Measurements from ENCODE around the gene CXADR. TPM values are rescaled to one million over a fixed set of nuclear protein-coding genes. Genes with fewer than 3 reads are reported as not detected.
A peak's percentile ranks its signal among the peaks of the same experiment; 100 is the strongest.

Gene CXADR
- total RNA-seq, 1 donor from 2014 or later, result 27.1 TPM

DNA sequence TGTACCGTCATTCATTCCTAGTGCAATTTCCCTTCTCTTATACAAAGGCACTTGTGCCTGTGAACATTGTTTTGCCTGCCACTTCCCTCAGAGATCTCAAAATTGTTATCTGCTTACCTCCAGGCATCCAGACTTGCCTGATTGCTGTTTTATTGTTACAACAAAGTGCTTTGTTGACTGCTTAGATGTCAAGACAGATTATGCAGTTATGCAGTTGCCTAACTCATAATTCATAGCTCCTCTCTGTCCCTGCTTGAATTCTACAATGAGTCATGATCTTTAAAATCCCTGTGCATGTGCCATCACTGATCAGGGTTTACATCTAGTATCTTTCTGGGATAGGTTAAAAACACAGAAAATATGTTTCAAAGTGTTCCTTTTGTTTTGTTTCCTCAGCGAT is 24.5 kb downstream of the CXADR start:
- intact Hi-C loops (cut with micrococcal nuclease), result no loop called here
- no peak for ATAC-seq
- no peak for DNase-seq

DNA sequence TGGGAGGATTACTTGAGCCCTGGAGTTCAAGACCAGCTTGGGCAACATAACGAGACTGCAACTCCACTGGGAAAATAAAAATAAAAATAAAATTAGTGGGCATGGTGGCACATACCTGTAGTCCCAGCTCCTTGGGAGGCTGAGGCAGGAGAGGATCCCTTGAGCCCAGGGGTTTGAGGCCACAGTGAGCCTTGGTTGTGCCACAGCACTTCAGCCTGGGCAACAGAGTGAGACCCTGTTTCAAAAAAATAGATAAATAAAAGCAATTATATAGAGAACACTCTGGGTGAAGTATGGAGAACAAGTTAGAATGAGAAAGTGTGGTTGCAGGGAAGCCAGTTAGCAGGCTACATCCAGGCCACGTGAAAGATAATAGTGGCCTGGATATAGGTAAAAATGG is 25.7 kb downstream of the CXADR start:
- intact Hi-C loops (cut with micrococcal nuclease), result no loop called here
- DNase-seq (no peak), ATAC-seq (no peak)

GRCh38 chr21:17539323-17539722 is 26.5 kb downstream of the CXADR start:
- DNase-seq (no peak), ATAC-seq (peak; percentile 12)
- intact Hi-C loops (cut with micrococcal nuclease), result no loop called here

- DNase-seq, result no peak
- ATAC-seq, result peak; percentile 52
- intact Hi-C loops (cut with micrococcal nuclease), result no loop called here
Observed at GRCh38 chr21:17539743-17540341, 27.0 kb downstream of the CXADR start.

DNA sequence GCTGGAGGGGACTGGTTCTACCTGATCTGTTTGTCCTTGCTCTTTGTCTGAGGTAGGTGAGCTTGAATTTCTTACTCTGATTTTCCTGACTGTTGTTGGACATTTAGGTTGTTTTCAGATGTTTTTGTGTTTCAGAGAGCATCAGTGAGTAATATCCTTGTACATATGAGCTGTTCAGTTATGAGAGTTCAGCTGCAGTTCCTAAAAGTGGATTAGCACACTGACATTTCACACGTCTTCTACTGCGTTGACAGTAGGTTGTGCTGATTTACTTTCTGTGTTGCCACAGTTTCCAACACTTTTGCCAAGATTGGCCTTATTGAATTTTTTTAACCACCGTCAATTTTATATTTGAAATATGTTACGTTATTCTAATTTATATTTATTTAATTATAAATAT is 27.7 kb downstream of the CXADR start:
- intact Hi-C loops (cut with micrococcal nuclease), result no loop called here
- ATAC-seq (peak; percentile 69), DNase-seq (no peak)

DNA sequence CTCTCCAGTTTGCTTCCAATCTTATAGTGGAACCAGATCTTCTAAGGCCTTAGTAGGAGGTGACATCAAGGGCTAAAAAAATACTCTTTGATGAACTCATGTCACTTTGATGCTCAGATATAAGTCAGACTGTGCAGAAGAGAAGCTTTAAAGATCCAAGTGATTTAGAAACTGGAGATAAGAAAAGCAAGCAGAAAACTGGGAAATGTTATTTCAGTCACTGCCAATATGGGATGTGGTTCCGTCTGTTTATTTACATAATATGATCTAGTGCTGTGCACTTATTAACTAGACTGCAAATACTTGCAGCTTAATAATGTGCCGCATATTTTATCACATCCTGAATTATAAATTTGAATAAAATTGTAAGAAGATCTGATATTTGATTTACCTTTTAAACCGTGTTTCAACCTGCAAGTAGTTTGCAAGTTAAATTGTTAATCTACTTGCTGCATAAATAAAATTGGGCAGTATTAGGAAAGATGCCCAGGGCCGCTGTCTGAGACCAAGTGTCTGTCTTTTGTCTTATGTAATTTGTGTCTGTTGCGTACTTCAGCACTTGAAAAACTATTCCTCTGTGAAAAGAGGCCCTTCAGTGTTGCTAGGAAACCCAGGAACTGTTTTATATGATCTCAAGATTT is 29.6 kb downstream of the CXADR start:
- ATAC-seq (peak; percentile 40), DNase-seq (no peak)
- intact Hi-C loops (cut with micrococcal nuclease), result no loop called here

- intact Hi-C loops (cut with micrococcal nuclease), result no loop called here
- ATAC-seq, result no peak
Observed at GRCh38 chr21:17545007-17545406, 32.2 kb downstream of the CXADR start.

DNA sequence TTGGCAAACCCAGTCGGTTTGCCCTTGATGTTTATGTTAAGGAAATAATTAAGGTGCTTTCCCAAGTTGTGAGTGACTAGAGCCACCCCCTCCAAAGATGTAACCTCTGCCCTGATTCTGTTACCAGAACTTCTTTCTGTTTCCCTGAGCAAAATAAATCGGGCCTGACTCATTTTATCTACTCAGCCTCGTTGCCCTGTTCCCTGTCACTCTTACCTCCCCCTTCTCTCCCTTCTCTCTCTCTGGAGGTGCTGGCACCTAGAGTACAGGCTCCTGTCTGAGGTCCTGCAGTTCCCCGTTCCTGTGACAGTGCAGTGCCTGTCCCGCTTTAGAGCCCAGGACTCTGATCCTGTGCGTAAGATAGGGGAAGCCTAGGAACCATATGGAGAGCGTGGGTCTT is 35.4 kb downstream of the CXADR start:
- intact Hi-C loops (cut with micrococcal nuclease), result no loop called here
- ATAC-seq, result peak; percentile 97
- DNase-seq, result no peak

More at GRCh38 chr21:17545007-17545406, 32.2 kb downstream of the CXADR start:
- no peak for DNase-seq

GRCh38 chr21:17550671-17551308 is 37.9 kb downstream of the CXADR start:
- no peak for DNase-seq
- ATAC-seq, result no peak
- intact Hi-C loops (cut with micrococcal nuclease), result no loop called here

DNA sequence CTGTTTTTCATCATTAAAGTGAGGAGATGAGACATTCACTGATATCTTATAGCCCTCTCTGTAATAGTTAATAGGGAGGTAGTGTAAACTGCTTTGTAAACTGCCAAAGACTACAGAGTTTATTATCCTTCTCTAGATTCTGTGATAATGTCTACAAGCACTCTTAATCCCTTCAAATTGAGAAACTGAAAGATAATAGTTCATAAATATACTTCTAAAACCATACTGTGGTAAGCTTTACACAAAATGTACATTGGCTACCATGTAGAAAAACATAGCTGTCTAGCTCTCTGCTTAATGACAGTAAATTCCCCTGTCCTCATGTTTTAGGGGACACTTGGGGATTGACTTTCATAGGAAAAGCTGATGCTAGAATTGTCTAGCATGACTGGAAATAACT is 39.6 kb downstream of the CXADR start:
- intact Hi-C loops (cut with micrococcal nuclease), result no loop called here
- DNase-seq (no peak), ATAC-seq (no peak)

DNA sequence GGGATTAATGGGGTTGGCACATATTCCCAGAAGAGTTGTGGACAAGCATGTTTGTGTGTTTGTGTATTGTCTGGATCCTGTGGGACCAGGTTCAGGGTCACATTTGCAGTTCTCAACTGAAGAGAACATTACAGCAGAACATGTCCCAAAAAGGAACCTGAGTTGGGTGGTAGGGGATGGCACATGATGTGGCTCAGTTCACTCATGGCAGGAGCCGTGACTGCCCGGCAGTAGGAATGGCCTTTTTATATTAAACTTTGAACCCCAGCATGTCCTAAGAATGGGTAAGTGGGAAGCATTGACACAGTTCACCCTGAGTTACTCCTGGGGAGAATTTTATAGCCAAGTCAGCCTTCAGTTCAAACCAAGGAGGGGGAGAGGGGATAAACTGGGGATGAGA is 41.3 kb downstream of the CXADR start:
- no peak for ATAC-seq
- intact Hi-C loops (cut with micrococcal nuclease), result no loop called here
- DNase-seq, result no peak

GRCh38 chr21:17554679-17555465 is 42.0 kb downstream of the CXADR start:
- ATAC-seq (peak; percentile 70), DNase-seq (no peak)
- intact Hi-C loops (cut with micrococcal nuclease), result no loop called here

- intact Hi-C loops (cut with micrococcal nuclease), result no loop called here
- DNase-seq (no peak), ATAC-seq (no peak)
Observed at GRCh38 chr21:17560377-17561025, 47.7 kb downstream of the CXADR start.

- intact Hi-C loops (cut with micrococcal nuclease), result no loop called here
- no peak for ATAC-seq
- DNase-seq, result no peak
Observed at GRCh38 chr21:17570786-17571185, 57.9 kb downstream of the CXADR start.

- intact Hi-C loops (cut with micrococcal nuclease), result no loop called here
- no peak for ATAC-seq
- no peak for DNase-seq
Observed at GRCh38 chr21:17572431-17572830, 59.6 kb downstream of the CXADR start.

DNA sequence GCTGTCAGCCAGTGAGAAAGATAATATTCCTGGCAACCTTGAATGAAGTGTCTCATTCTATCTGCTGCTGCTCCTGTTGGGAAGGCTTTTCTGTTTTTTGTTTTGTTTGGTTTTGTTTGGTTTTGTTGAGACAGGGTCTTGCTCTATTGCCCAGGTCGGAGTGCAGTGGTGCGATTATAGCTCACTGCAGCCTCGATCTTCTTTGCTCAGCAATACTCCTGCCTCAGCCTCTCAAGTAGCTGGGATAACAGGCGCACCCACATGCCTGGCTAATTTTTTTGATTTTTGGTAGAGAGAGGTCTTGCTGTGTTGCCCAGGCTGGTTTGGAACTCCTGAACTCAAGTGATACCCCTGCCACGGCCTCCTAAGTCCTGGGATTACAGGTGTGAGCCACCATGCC is 62.2 kb downstream of the CXADR start:
- no peak for DNase-seq
- intact Hi-C loops (cut with micrococcal nuclease), result no loop called here
- no peak for ATAC-seq

GRCh38 chr21:17576080-17576835 is 63.4 kb downstream of the CXADR start:
- DNase-seq (no peak), ATAC-seq (no peak)
- intact Hi-C loops (cut with micrococcal nuclease), result no loop called here

DNA sequence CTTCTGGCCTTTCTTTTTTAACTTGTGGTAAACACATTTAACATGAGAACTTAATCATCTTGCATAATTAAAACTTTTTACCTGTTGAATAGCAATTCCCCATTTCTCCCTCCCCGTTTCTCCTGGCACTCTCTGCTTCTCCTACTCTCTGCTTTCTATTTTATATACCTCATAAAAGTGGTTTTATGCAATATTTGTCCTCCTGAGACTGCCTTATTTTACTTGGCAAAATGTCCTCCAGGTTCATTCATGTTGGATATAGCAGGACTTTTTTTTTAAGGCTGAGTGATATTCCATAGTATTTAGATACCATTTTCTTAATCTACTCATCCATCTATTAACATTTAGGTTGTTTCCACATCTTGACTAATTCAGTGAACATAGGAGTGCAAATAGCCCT is 64.9 kb downstream of the CXADR start:
- intact Hi-C loops (cut with micrococcal nuclease), result no loop called here
- DNase-seq (no peak), ATAC-seq (no peak)

GRCh38 chr21:17578162-17578561 is 65.3 kb downstream of the CXADR start:
- ATAC-seq (no peak), DNase-seq (no peak)
- intact Hi-C loops (cut with micrococcal nuclease), result no loop called here
